GM18498 (cell line): Measurements from ENCODE around the gene TSSK1B.
"Not testable (repeated sequence)": the region's sequence is repeated elsewhere in the genome, so short reads cannot be mapped to it uniquely, and the experiment has no call there.

Source experiments
- ATAC-seq: cut with Tn5 transposase; IDR thresholded peaks from one replicate; pipeline ENCODE4 v1.9.1; 2021; ENCODE audit warnings: mild to moderate bottlenecking, moderate library complexity; ENCODE audit not compliant: unreplicated experiment

Gene TSSK1B, protein sequence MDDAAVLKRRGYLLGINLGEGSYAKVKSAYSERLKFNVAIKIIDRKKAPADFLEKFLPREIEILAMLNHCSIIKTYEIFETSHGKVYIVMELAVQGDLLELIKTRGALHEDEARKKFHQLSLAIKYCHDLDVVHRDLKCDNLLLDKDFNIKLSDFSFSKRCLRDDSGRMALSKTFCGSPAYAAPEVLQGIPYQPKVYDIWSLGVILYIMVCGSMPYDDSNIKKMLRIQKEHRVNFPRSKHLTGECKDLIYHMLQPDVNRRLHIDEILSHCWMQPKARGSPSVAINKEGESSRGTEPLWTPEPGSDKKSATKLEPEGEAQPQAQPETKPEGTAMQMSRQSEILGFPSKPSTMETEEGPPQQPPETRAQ

GRCh38 chr5:113434889-113435288 is at the start of gene TSSK1B:
TSS of gene TSSK1B (minus strand) at chr5:113434989. CDS start at chr5:113434839, 150 bp downstream.
- ATAC-seq, result no peak

DNA sequence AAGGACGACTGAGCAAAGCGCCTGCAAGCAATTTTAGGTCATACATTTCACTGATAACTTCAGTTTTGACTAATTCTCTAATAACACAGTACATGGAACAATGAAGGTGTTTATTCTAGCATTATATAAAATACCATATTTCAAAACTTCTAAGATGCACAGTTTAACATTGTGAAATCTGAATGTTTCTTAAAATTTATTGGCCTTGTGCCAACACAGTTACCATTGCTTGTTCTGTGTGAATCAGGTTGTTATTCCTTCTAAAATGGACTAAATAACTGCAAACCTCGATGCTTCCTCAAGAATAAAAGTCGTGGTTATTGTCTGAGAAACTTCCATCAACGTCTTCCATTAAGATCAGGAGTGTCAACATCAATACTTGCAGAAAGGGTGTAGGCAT is 45.5 kb upstream of the TSSK1B start:
- ATAC-seq, result no peak

- ATAC-seq, result no peak
Observed at GRCh38 chr5:113478691-113479090, 43.9 kb upstream of the TSSK1B start.

- no peak for ATAC-seq
Observed at GRCh38 chr5:113474100-113474728, 39.4 kb upstream of the TSSK1B start.

DNA sequence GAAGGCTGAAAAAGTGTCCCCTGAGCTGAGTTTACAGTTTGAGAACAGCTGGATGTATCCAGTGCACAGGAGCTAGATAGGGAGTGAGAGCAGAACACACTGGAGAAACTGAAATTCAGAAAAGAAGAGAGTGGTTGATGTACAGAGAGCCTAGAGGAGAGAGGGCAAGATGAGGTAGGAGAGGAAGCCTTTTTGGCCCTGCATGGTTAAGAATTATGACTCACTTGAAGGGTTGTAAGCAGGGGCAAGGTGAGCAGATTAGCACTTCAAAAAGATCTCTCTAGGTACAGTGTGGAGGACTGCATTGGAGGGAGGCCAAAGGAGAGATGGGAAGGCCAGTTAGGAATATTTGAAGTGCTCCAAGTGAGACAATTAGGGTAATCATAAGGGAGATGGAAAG is 28.2 kb upstream of the TSSK1B start:
- ATAC-seq, result no peak

- not testable (repeated sequence) for ATAC-seq
Observed at GRCh38 chr5:113457106-113457505, 22.3 kb upstream of the TSSK1B start.

DNA sequence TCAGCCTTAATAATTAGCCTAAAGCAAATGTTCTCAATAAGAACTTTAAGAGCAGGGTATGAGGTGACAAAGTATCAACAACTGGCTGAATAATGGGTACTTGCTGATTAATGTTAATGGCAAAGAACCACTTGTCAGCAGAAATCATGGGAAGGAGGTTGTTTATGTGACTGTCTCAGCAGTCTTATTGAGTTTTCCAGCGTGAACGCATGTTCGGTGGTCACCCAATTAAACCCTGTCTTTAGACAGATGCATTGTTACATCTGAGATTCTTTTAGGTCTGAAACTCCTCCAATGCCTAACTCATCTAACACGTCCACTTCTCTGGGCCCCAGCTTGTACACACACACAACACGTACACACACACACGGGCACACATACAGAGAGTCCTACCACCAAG is 18.2 kb upstream of the TSSK1B start:
- no peak for ATAC-seq

- no peak for ATAC-seq
Observed at GRCh38 chr5:113451797-113452196, 17.0 kb upstream of the TSSK1B start.

DNA sequence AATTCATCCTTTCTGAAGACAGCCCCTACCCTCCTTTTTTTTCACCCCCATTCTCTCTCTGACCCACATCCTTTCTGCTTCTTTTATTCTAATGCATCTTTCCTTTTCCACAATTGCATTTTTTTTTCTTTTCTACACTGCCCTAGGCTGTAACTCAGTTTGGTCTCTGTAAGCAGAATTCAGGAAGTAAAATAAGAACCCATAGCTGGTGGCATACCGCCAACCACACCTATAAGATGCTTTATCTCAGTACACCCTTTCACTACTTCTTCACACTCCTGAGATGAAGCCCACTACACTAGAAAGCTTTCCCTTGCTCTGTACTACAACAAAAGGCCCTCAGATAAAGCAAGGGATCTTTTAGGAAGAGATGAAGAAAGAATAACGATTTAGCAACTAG is 16.1 kb upstream of the TSSK1B start:
- ATAC-seq, result no peak

DNA sequence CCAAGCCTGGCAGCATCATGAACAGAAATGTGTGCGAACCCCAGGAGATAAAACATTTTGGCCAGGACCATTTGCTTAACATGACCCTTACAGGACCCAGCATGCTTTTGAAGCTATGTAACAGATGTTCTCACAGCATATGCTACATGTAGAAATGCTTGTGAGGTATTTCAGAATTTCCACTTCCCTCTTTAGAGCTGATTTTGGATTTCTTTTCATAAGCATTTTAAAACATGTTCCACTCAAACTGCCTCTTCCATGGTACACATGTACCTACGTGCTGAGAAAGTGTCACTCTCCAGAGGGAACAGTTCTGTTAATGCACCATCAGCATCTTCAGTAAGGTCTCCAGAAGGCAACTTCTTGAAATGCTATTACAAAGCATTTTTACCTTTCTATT is 15.7 kb upstream of the TSSK1B start:
- ATAC-seq, result no peak

DNA sequence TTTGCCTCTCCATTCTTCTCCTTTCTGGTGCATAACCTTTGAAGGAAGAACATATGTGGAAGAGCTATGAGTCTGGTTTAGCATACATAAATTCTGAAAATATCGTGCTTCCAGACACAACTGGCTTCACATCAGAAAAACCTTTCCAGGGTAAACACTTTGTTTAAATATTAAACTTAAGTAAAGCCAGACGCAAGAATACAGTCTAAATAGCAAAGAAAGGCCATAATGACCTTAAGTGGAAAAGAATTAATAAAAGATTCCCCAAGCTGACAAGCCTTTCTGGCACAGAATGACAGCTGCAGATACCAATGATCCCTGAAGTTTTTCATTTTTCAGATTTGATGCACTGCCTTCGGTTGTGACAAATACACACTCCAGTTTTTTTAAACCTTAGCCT is 13.5 kb upstream of the TSSK1B start:
- ATAC-seq, result no peak

DNA sequence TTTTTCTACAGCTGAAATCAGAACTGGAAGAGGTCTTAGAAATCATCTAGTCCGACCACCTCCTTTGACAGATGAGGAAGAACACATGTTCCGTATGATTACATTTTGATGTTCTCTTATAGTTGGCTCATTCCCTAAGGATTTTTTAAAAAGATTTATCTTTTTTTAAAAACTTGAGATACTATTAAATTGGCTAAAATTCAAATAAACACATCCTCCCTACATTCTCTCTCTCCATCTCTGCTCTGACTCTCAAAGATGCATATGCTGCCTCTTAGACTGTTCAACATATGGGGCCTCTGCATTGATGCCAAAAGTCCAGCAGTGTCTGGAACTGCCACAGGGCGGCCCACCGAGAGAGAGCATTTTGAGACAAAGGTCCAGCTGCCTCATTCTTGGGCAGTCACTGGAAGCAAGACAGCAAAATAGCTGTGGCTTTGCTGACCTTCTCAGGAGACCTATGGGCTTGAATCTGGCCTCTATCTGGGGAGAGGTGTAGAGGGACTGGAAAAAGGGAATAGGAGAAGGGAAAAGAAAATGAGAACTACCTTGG is 12.8 kb upstream of the TSSK1B start:
- ATAC-seq, result no peak

DNA sequence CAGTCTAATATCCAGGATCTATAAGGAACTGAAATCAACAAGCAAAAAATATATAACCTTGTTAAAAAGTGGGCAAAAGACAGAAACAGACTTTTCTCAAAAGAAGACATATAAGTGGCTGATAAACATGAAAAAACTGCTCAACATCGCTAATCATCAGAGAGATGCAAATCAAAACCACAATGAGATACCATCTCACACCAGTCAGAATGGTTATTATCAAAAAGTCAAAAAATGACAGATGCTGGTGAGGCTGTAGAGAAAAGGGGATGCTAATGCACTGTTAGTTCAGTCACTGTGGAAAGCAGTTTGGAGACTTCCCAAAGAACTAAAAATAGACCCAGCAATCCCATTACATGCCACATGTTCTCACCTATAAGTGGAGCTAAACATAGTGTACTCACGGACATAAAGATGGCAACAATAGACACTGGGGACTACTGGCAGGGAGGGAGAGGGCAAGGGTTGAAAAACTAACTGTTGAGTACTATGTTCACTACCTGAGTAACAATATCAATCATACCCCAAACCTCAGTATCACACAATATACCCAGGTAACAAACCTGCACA is 11.7 kb upstream of the TSSK1B start:
- no peak for ATAC-seq

- no peak for ATAC-seq
Observed at GRCh38 chr5:113437111-113437510, 2.3 kb upstream of the TSSK1B start.

DNA sequence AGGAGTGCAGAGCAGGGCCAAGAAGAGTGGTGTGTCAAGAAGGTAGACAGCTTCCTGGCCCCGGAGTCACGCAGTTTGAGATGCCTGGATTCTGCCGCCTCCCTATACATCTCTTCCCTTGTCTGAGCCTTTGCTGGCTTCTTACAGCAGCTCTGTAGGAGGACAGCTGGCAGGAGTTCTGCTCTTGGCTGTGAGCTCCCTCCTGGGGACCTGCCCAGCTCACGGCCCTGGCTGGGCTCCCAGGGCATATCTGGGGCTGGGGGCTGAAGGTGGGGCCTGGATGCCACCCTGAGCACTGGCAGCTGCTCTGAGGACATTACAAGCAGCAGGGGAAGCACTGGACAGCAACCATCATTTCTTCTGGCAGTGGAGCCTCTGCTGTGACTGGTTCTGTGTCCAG is 786 bp upstream of the TSSK1B start:
- ATAC-seq, result no peak

- no peak for ATAC-seq
Observed at GRCh38 chr5:113433862-113434612, 752 bp downstream of the TSSK1B start.

DNA sequence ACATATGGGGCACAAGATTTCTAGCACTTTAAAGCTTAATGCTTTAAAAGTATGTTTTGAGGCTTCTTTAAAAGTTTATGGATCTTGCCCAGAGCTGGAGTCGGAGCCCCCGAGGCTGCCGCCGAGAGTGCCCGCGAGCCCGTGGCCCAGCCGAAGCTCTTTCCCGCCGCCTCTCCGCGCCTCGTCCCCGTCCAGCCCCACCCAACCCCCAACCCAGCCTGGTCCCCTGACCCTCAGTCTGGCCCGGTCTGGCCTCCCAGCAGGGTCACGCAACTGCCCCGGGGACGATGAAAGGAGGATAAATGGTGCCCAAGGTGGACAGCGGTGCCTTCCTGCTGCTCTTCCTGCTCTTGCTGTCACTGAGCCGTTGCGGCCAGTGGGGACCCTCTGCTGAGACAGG is 1.7 kb downstream of the TSSK1B start:
- ATAC-seq, result no peak

DNA sequence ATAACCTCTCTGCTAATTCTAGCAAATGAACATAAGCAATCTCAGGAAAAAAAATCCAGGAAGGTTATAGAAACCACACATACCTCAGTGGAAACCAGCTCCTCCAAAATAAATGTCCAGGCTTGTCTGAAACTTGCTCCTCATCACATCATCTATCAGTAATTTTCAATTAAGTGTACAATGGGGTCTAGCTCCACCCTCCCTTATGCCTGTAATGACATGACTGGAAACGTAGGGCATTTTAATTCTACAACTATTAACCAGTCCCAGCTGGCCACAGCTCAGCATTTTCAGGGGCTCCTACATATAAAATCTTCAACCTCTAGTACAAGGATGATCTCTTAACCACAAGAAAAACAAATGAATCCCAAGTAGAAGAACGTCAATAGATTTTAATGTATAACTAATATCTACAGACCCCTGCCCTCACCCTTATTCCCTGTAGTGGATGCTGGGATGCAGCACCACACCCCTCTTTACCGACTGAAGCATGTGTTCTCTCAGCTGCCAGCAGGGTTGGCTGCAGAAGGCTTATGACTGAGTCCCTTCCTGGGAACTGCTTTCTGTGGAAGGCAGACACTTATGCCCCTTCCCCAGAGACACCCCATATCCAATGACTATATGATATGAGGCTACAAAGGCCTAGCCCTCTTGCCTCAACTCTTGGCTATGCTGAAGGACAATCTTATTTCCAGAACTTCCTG is 6.8 kb downstream of the TSSK1B start:
- ATAC-seq, result no peak

GRCh38 chr5:113425909-113426308 is 8.9 kb downstream of the TSSK1B start:
- ATAC-seq, result no peak

DNA sequence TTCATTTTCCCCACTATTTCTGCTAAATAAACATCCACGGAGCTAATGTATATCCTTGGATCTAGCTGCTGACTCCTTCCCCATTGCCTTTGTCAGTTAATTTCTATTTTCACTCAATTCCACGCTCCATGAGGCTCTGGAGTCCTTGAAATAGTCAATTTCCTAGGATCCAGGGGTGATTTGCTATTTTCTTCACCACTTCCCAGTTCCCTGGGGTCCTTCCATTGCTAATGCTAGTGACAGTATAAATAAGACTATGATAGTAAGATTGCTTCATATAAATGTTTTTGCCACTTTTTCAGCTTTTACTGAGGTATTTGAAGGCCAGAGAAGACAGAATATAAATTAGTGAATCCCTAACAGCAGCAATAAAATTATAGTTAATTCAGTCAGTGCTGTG is 13.1 kb downstream of the TSSK1B start:
- no peak for ATAC-seq

GRCh38 chr5:113405530-113405929 is 29.3 kb downstream of the TSSK1B start:
- no peak for ATAC-seq
